ENCODE results near the gene CD44.

Gene CD44

GRCh38 chr11:35111161-35112055, 27.6 kb upstream of the CD44 start:
- no peak for DNase-seq (ENCODE audit: low read depth)
- H3K4me3 ChIP-seq (ENCODE audit: low read depth, low read length): no peak overlapping the region

- H3K4me3 ChIP-seq (ENCODE audit: low read depth, low read length): no peak overlapping the region
Measured at GRCh38 chr11:35112056-35112845, 26.7 kb upstream of the CD44 start.

GRCh38 chr11:35112846-35113105, 26.2 kb upstream of the CD44 start:
- no peak for DNase-seq (ENCODE audit: low read depth)
- no peak overlapping the region for H3K4me3 ChIP-seq (ENCODE audit: low read depth, low read length)

More at GRCh38 chr11:35112056-35112845, 26.7 kb upstream of the CD44 start:
- no peak for DNase-seq (ENCODE audit: low read depth)

- no peak overlapping the region for H3K4me3 ChIP-seq (ENCODE audit: low read depth, low read length)
- no peak for DNase-seq (ENCODE audit: low read depth)
Measured at GRCh38 chr11:35114906-35115687, 23.9 kb upstream of the CD44 start.

GRCh38 chr11:35115688-35116030, 23.3 kb upstream of the CD44 start:
- no peak overlapping the region for H3K4me3 ChIP-seq (ENCODE audit: low read depth, low read length)
- no peak for DNase-seq (ENCODE audit: low read depth)

GRCh38 chr11:35116245-35116644, 22.7 kb upstream of the CD44 start:
- no peak overlapping the region for H3K4me3 ChIP-seq (ENCODE audit: low read depth, low read length)

GRCh38 chr11:35116762-35117640, 22.0 kb upstream of the CD44 start:
- H3K4me3 ChIP-seq (ENCODE audit: low read depth, low read length): no peak overlapping the region
- no peak for DNase-seq (ENCODE audit: low read depth)

More at GRCh38 chr11:35116245-35116644, 22.7 kb upstream of the CD44 start:
- DNase-seq (ENCODE audit: low read depth): no peak

- no peak for DNase-seq (ENCODE audit: low read depth)
- no peak overlapping the region for H3K4me3 ChIP-seq (ENCODE audit: low read depth, low read length)
Measured at GRCh38 chr11:35118906-35119305, 20.1 kb upstream of the CD44 start.

GRCh38 chr11:35121326-35121865, 17.6 kb upstream of the CD44 start:
- no peak for DNase-seq (ENCODE audit: low read depth)
- no peak overlapping the region for H3K4me3 ChIP-seq (ENCODE audit: low read depth, low read length)

GRCh38 chr11:35122308-35122707, 16.7 kb upstream of the CD44 start:
- DNase-seq (ENCODE audit: low read depth): no peak
- H3K4me3 ChIP-seq (ENCODE audit: low read depth, low read length): no peak overlapping the region

GRCh38 chr11:35126000-35126878, 12.7 kb upstream of the CD44 start:
- no peak for DNase-seq (ENCODE audit: low read depth)
- H3K4me3 ChIP-seq (ENCODE audit: low read depth, low read length): no peak overlapping the region

GRCh38 chr11:35126879-35127581, 11.9 kb upstream of the CD44 start:
- no peak for DNase-seq (ENCODE audit: low read depth)
- no peak overlapping the region for H3K4me3 ChIP-seq (ENCODE audit: low read depth, low read length)

GRCh38 chr11:35127619-35128018, 11.4 kb upstream of the CD44 start:
- H3K4me3 ChIP-seq (ENCODE audit: low read depth, low read length): no peak overlapping the region
- DNase-seq (ENCODE audit: low read depth): no peak

- H3K4me3 ChIP-seq (ENCODE audit: low read depth, low read length): no peak overlapping the region
- no peak for DNase-seq (ENCODE audit: low read depth)
Measured at GRCh38 chr11:35131094-35131493, 7.9 kb upstream of the CD44 start.

- DNase-seq (ENCODE audit: low read depth): no peak
- H3K4me3 ChIP-seq (ENCODE audit: low read depth, low read length): no peak overlapping the region
Measured at GRCh38 chr11:35131886-35132285, 7.1 kb upstream of the CD44 start.

GRCh38 chr11:35133656-35134055, 5.3 kb upstream of the CD44 start:
- DNase-seq (ENCODE audit: low read depth): no peak
- no peak overlapping the region for H3K4me3 ChIP-seq (ENCODE audit: low read depth, low read length)

GRCh38 chr11:35134403-35135148, 4.4 kb upstream of the CD44 start:
- H3K4me3 ChIP-seq (ENCODE audit: low read depth, low read length): no peak overlapping the region
- DNase-seq (ENCODE audit: low read depth): no peak

Data from skeletal muscle cell (primary cell).